Thyroid gland (tissue), 4 donors: Measurements from ENCODE around the gene MTARC2. TPM values are rescaled to one million over a fixed set of nuclear protein-coding genes. Genes with fewer than 3 reads are reported as not detected.

Experiments
- DNase-seq, 2 donors: peaks; one replicate each; pipeline ENCODE4 v3.0.0-alpha.2; 2019
- H3K27ac ChIP-seq, 3 donors: fragments of 200-600 bp; sonication (generic); 1 replicate in 2 of 3; 2 replicates in 1 of 3; pipeline ENCODE4 v1.5.1; 2016 to 2019; ENCODE audit warnings: mild to moderate bottlenecking in 1 of 3, moderate library complexity in 1 of 3
- H3K27me3 ChIP-seq: fragments of 200-600 bp; sonication (generic); one replicate; pipeline ENCODE4 v1.5.1; 2019
- H3K36me3 ChIP-seq, 2 donors: fragments of 200-600 bp; sonication (generic); one replicate each; pipeline ENCODE4 v1.5.1; 2016 to 2019
- H3K4me1 ChIP-seq, 2 donors: fragments of 200-600 bp; sonication (generic); one replicate each; pipeline ENCODE4 v1.5.1; 2017 to 2019
- H3K4me3 ChIP-seq, 3 donors: fragments of 200-600 bp; sonication (generic); replicated peaks in 1 of 3; 1 replicate in 2 of 3; 2 replicates in 1 of 3; pipeline ENCODE4 v1.5.1; 2016; ENCODE audit warnings: mild to moderate bottlenecking in 1 of 3
- H3K9me3 ChIP-seq: fragments of 200-600 bp; sonication (generic); one replicate; pipeline ENCODE4 v1.5.1; 2017
- POLR2A ChIP-seq, 2 donors: fragments of 450-650 bp; IDR thresholded peaks; one replicate each; pipeline ENCODE4 v1.6.1; 2017; ENCODE audit warnings: antibody characterized with exemption in 2 of 2, mild to moderate bottlenecking in 2 of 2, moderate library complexity in 1 of 2
- WGBS, 2 donors: methylation state at CpG; one replicate each; pipeline ENCODE4 v1.1.5; 2017; 5-methylcytosine and 5-hydroxymethylcytosine counted together
- intact Hi-C: fragments of 100-400 bp; cut with DNase I; formaldehyde crosslinking; loops from one replicate; pipeline ENCODE4 v1.15.1; 2023
- total RNA-seq, 4 donors: library from RNA; depleted of rRNA; stranded (reverse); fragments of >200 nt; gene quantifications; one replicate each; pipeline ENCODE4 v1.2.3, GENCODE V29; 2016
- TF ChIP-seq, protein P1 (sequence below), 6 experiments: fragments of 200-600 bp in 3 of 6; fragments of 450-650 bp in 3 of 6; sonication (generic) in 3 of 6; IDR thresholded peaks; one replicate each; pipeline ENCODE4 v1.5.1; 2016 to 2019; ENCODE audit warnings: antibody characterized with exemption in 6 of 6, mild to moderate bottlenecking in 2 of 6, inconsistent platforms in 1 of 6, moderate library complexity in 1 of 6

Gene MTARC2
- total RNA-seq, 4 donors from 2014 or later: 69.5 to 81.3 (median 75.8) TPM

GRCh38 chr1:220813013-220813412, 64.9 kb downstream of the MTARC2 start:
- H3K36me3 ChIP-seq: peaks cover 8 to 11% of the 10 kb centered on the region in 2 donors
- no peaks in the 10 kb centered on the region for H3K27me3 ChIP-seq
- no peak for DNase-seq
- H3K4me1 ChIP-seq: peaks cover 7 to 19% of the 10 kb centered on the region in 2 donors
- H3K4me3 ChIP-seq: no peak overlapping the region
- 83 to 92% methylated on average over 10 to 12 of the region's 12 CpGs for WGBS, 2 donors
- H3K9me3 ChIP-seq: no peaks in the 10 kb centered on the region
- no peak overlapping the region for H3K27ac ChIP-seq
- intact Hi-C loops: loop anchor here (10.0 kb wide), 1 partner anchor 392 kb away; no protein-coding TSS in a partner anchor
- TF ChIP-seq, protein P1, sequence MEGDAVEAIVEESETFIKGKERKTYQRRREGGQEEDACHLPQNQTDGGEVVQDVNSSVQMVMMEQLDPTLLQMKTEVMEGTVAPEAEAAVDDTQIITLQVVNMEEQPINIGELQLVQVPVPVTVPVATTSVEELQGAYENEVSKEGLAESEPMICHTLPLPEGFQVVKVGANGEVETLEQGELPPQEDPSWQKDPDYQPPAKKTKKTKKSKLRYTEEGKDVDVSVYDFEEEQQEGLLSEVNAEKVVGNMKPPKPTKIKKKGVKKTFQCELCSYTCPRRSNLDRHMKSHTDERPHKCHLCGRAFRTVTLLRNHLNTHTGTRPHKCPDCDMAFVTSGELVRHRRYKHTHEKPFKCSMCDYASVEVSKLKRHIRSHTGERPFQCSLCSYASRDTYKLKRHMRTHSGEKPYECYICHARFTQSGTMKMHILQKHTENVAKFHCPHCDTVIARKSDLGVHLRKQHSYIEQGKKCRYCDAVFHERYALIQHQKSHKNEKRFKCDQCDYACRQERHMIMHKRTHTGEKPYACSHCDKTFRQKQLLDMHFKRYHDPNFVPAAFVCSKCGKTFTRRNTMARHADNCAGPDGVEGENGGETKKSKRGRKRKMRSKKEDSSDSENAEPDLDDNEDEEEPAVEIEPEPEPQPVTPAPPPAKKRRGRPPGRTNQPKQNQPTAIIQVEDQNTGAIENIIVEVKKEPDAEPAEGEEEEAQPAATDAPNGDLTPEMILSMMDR (IDR thresholded peaks at IDR 0.05): no peak
- no peak for TF ChIP-seq POLR2A (IDR thresholded peaks at IDR 0.05)

- H3K4me1 ChIP-seq: peaks cover 7 to 20% of the 10 kb centered on the region in 2 donors
- H3K27ac ChIP-seq: no peak overlapping the region
- H3K9me3 ChIP-seq: no peaks in the 10 kb centered on the region
- intact Hi-C loops: loop anchor here (10.0 kb wide), 1 partner anchor 389 kb away; no protein-coding TSS in a partner anchor
- 86 to 100% methylated on average over 2 of the region's 2 CpGs for WGBS, 2 donors
- H3K4me3 ChIP-seq: no peak overlapping the region
- TF ChIP-seq, protein P1 (IDR thresholded peaks at IDR 0.05): no peak
- no peak for TF ChIP-seq POLR2A (IDR thresholded peaks at IDR 0.05)
- no peak for DNase-seq
- peaks cover 8 to 9% of the 10 kb centered on the region in 2 donors for H3K36me3 ChIP-seq
- no peaks in the 10 kb centered on the region for H3K27me3 ChIP-seq
Measured at GRCh38 chr1:220815409-220815808, 67.3 kb downstream of the MTARC2 start.

DNA sequence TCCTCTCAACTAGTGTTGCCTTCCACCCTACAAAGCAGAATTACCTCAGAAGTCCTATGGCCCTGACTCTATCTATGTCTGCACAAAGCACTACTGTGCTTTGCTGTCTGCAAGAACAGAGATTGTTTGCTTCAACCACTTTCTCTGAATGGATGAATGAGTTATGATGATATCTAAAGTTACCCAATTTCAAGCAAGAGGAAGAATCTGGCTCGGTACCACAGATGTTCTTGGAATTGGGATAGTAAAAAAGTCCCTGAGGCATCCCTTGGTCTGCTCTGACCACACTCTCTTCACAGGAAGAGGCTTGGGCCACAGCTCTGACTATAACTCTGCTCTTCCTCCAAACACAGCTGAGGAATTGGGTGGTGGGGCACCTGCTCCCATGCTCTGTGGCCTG, 69.8 kb downstream of the MTARC2 start:
- Histone ChIP-seq H3K4me3 (no peak overlapping the region), H3K4me1 (peaks cover 7 to 16% of the 10 kb centered on the region in 2 donors), H3K27ac (no peak overlapping the region), H3K9me3 (no peaks in the 10 kb centered on the region), H3K27me3 (no peaks in the 10 kb centered on the region), H3K36me3 (peaks cover 0 to 1% of the 10 kb centered on the region in 2 donors)
- no peak for TF ChIP-seq POLR2A (IDR thresholded peaks at IDR 0.05)
- TF ChIP-seq, protein P1 (IDR thresholded peaks at IDR 0.05): no peak
- 75 to 88% methylated on average over 1 of the region's 1 CpG for WGBS, 2 donors
- intact Hi-C loops: loop anchor here (10.0 kb wide), 1 partner anchor 387 kb away; no protein-coding TSS in a partner anchor
- DNase-seq: no peak

DNA sequence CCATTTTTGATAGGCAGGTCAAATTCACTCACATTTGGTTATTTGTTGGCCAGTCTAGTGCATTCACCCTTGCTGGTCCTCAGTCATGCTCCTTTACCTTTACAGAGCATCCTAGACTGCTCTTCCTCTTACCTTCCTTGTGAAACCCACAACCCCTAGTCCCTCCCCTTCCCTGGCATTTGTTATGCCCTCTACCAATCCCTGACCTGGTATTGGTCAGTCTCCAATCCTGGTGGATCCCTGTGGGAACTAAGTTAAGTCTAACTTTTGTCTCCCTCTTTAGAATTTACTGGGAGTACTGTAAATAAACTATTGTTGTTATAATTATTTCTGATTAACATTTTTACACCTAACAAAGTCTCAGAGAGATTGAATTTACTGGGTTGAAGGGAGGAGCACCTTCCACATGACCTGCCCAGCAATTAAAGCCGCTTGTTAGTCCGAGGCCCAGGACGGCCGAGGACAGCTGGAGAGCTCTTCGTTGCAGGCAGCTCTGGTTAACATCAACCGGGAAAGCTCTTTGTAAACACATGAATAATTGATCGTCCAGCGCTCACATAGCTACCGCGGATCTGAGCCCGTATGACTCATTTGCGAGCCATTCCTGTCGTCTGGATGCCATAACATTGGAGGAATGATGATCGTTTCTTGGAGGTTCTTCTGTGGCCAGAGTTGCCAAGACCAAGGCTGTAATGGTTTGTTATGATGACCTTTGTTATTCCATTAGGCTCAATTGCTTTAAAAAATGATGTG, 70.5 kb downstream of the MTARC2 start:
- H3K36me3 ChIP-seq: no peaks in the 10 kb centered on the region
- H3K4me1 ChIP-seq: peaks cover 7 to 16% of the 10 kb centered on the region in 2 donors
- WGBS, 2 donors: 66 to 78% methylated on average over 14 of the region's 14 CpGs
- no peak overlapping the region for H3K27ac ChIP-seq
- no peaks in the 10 kb centered on the region for H3K27me3 ChIP-seq
- no peaks in the 10 kb centered on the region for H3K9me3 ChIP-seq
- intact Hi-C loops: loop anchor here (10.0 kb wide), 1 partner anchor 386 kb away; no protein-coding TSS in a partner anchor
- H3K4me3 ChIP-seq: no peak overlapping the region
- TF ChIP-seq POLR2A (IDR thresholded peaks at IDR 0.05): no peak
- TF ChIP-seq, protein P1 (IDR thresholded peaks at IDR 0.05): no peak
- DNase-seq: no peak

GRCh38 chr1:220819467-220820026, 71.4 kb downstream of the MTARC2 start:
- H3K9me3 ChIP-seq: no peaks in the 10 kb centered on the region
- intact Hi-C loops: loop anchor here (10.0 kb wide), 1 partner anchor 385 kb away; no protein-coding TSS in a partner anchor
- no peaks in the 10 kb centered on the region for H3K36me3 ChIP-seq
- TF ChIP-seq, protein P1 (IDR thresholded peaks at IDR 0.05): no peak
- TF ChIP-seq POLR2A (IDR thresholded peaks at IDR 0.05): no peak
- H3K4me1 ChIP-seq: peaks cover 7 to 16% of the 10 kb centered on the region in 2 donors
- H3K27me3 ChIP-seq: no peaks in the 10 kb centered on the region
- DNase-seq: no peak
- no peak overlapping the region for H3K4me3 ChIP-seq
- H3K27ac ChIP-seq: no peak overlapping the region
- WGBS, 2 donors: 47 to 55% methylated on average over 1 of the region's 1 CpG
